ENCODE data around the gene GABARAP.

- TF ChIP-seq CTCF (IDR thresholded peaks at IDR 0.05; ENCODE audit: low read depth, low read length, poor library complexity, severe bottlenecking) (no peak), EZH2phosphoT487 (IDR thresholded peaks at IDR 0.05; ENCODE audit: borderline replicate concordance, low read length) (no peak)
Observed at GRCh38 chr17:7190276-7190917, 51.9 kb downstream of the GABARAP start.

Measured in DOHH2 (cell line).